Left ventricle myocardium inferior (tissue), 1 donor: Measurements from ENCODE around the gene ENTPD7. TPM values are rescaled to one million over a fixed set of nuclear protein-coding genes. Genes with fewer than 3 reads are reported as not detected.

ENCODE experiments used
- DNase-seq: peaks from one replicate; pipeline ENCODE4 v3.0.0-alpha.2; 2020
- H3K27ac ChIP-seq: fragments of 200-600 bp; replicated peaks from 2 replicates; pipeline ENCODE4 v1.8.0; 2021
- H3K27me3 ChIP-seq: fragments of 200-600 bp; 2 replicates; pipeline ENCODE4 v1.8.0; 2021; ENCODE audit warnings: low read depth
- H3K36me3 ChIP-seq: fragments of 200-600 bp; 2 replicates; pipeline ENCODE4 v1.8.0; 2021
- H3K4me1 ChIP-seq: fragments of 200-600 bp; 2 replicates; pipeline ENCODE4 v1.8.0; 2021
- H3K4me3 ChIP-seq: fragments of 200-600 bp; 2 replicates; pipeline ENCODE4 v1.8.0; 2021; ENCODE audit warnings: mild to moderate bottlenecking, moderate library complexity
- H3K9me3 ChIP-seq: fragments of 200-600 bp; replicated peaks from 2 replicates; pipeline ENCODE4 v1.8.0; 2021
- CTCF ChIP-seq: fragments of 200-600 bp; IDR thresholded peaks from 2 replicates; pipeline ENCODE4 v1.8.0; 2021; ENCODE audit warnings: antibody characterized with exemption, mild to moderate bottlenecking, borderline replicate concordance
- intact Hi-C: fragments of 100-400 bp; cut with micrococcal nuclease; formaldehyde crosslinking; loops from one replicate; pipeline ENCODE4 v1.11.0; 2022
- total RNA-seq: library from RNA; stranded (reverse); fragmentation: NEBNext Ultra II Directional; extraction: Animal tissue kit (Norgen Biotek cat#: 25700); gene quantifications from one replicate; pipeline ENCODE4 v1.2.1, GENCODE V29; 2021
- donor health status: DM: no; HTN: yes; CAD: no; lungs with severe emphysema.

The ENTPD7 gene
- total RNA-seq, 1 donor from 2014 or later, result 2.9 TPM

- no peak for DNase-seq
- H3K27me3 ChIP-seq, result no peaks in the 10 kb centered on the region
- no peak overlapping the region for H3K4me3 ChIP-seq
- no peaks in the 10 kb centered on the region for H3K9me3 ChIP-seq
- intact Hi-C loops, result no loop called here
- H3K27ac ChIP-seq, result no peak overlapping the region
- peaks cover 95% of the 10 kb centered on the region for H3K36me3 ChIP-seq
- H3K4me1 ChIP-seq, result peaks cover 16% of the 10 kb centered on the region
- TF ChIP-seq CTCF, result no peak
Measured at GRCh38 chr10:99750641-99751040, 91.3 kb downstream of the ENTPD7 start.

- Histone ChIP-seq H3K4me1 (no peaks in the 10 kb centered on the region), H3K27me3 (no peaks in the 10 kb centered on the region), H3K36me3 (peaks cover 98% of the 10 kb centered on the region), H3K27ac (no peak overlapping the region), H3K9me3 (no peaks in the 10 kb centered on the region), H3K4me3 (no peak overlapping the region)
- TF ChIP-seq CTCF, result no peak
- no peak for DNase-seq
- intact Hi-C loops, result no loop called here
Measured at GRCh38 chr10:99754670-99755069, 95.4 kb downstream of the ENTPD7 start.

Other genes with a start within 250 kb of the ENTPD7 start
- 609 TPM for gene GOT1, start 228.9 kb upstream of the ENTPD7 start, total RNA-seq
- gene NKX2-3, start 126.6 kb upstream of the ENTPD7 start, total RNA-seq, result not detected
- 41.2 TPM for gene SLC25A28, start 39.1 kb upstream of the ENTPD7 start, total RNA-seq
- gene COX15, start 72.6 kb downstream of the ENTPD7 start, total RNA-seq, result 39.6 TPM
- 41.0 TPM for gene CUTC, start 72.7 kb downstream of the ENTPD7 start, total RNA-seq
- gene ABCC2, start 123.1 kb downstream of the ENTPD7 start, total RNA-seq, result 0.22 TPM